ENCODE data around the gene MLANA. TPM values are rescaled to one million over a fixed set of nuclear protein-coding genes. Genes with fewer than 3 reads are reported as not detected.

MLANA gene
- total RNA-seq, 3 donors from 2014 or later, result not detected

DNA sequence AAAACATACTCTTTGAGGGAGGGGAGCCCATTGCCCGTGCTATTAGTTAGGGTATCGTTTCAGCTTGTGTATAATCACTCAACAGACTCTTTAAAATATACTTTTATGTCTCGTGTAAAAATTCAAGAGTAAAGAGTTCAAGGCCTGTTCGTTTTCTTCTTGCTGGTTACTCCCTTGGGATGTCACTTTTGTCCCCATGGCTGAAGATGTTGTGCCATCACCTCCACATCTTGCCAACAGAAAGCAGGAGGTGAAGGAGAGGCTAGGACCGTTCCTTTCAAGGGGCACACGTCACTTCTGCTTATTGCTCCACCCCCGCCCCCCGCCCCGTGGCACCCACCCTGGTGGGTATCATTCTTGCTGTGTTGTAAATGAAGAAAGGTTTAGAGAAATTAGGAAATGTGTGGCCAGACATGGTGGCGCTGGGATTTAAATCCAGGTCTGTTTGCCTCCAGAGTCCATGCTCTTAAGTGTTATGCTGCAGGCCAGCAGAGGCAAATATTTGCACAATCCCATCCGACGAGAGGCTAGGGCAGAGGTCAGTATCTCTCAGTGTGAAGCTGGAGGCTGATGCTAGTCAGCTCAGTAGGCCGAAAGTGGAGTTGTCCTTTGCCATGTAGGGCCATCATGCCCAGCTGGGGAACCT, 3.0 kb downstream of the MLANA start:
- intact Hi-C loops (cut with DNase I; ENCODE audit: low total_unique reads), result no loop called here
- Histone ChIP-seq H3K9me3 (no peaks in the 10 kb centered on the region), H3K27me3 (no peaks in the 10 kb centered on the region), H3K4me3 (no peak overlapping the region), H3K36me3 (no peaks in the 10 kb centered on the region), H3K4me1 (no peaks in the 10 kb centered on the region), H3K27ac (no peak overlapping the region)
- no peak for DNase-seq (ENCODE audit: low spot score in 2 of 2)
- TF ChIP-seq POLR2A (IDR thresholded peaks at IDR 0.05), result no peak
- TF ChIP-seq, protein P1, sequence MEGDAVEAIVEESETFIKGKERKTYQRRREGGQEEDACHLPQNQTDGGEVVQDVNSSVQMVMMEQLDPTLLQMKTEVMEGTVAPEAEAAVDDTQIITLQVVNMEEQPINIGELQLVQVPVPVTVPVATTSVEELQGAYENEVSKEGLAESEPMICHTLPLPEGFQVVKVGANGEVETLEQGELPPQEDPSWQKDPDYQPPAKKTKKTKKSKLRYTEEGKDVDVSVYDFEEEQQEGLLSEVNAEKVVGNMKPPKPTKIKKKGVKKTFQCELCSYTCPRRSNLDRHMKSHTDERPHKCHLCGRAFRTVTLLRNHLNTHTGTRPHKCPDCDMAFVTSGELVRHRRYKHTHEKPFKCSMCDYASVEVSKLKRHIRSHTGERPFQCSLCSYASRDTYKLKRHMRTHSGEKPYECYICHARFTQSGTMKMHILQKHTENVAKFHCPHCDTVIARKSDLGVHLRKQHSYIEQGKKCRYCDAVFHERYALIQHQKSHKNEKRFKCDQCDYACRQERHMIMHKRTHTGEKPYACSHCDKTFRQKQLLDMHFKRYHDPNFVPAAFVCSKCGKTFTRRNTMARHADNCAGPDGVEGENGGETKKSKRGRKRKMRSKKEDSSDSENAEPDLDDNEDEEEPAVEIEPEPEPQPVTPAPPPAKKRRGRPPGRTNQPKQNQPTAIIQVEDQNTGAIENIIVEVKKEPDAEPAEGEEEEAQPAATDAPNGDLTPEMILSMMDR (IDR thresholded peaks at IDR 0.05), result no peak
- TF ChIP-seq POLR2AphosphoS5 (IDR thresholded peaks at IDR 0.05), result no peak

GRCh38 chr9:5894237-5894959, 3.7 kb downstream of the MLANA start:
- TF ChIP-seq POLR2AphosphoS5 (IDR thresholded peaks at IDR 0.05) (no peak), POLR2A (IDR thresholded peaks at IDR 0.05) (no peak)
- TF ChIP-seq, protein P1 (IDR thresholded peaks at IDR 0.05), result no peak
- Histone ChIP-seq H3K4me1 (no peaks in the 10 kb centered on the region), H3K9me3 (no peaks in the 10 kb centered on the region), H3K36me3 (no peaks in the 10 kb centered on the region), H3K4me3 (no peak overlapping the region), H3K27me3 (no peaks in the 10 kb centered on the region), H3K27ac (no peak overlapping the region)
- no peak for DNase-seq (ENCODE audit: low spot score in 2 of 2)
- intact Hi-C loops (cut with DNase I; ENCODE audit: low total_unique reads), result no loop called here

- DNase-seq (ENCODE audit: low spot score in 2 of 2), result no peak
- Histone ChIP-seq H3K9me3 (no peaks in the 10 kb centered on the region), H3K36me3 (no peaks in the 10 kb centered on the region), H3K27ac (no peak overlapping the region), H3K4me1 (no peaks in the 10 kb centered on the region), H3K4me3 (no peak overlapping the region), H3K27me3 (no peaks in the 10 kb centered on the region)
- TF ChIP-seq POLR2AphosphoS5 (IDR thresholded peaks at IDR 0.05) (no peak), POLR2A (IDR thresholded peaks at IDR 0.05) (no peak)
- TF ChIP-seq, protein P1 (IDR thresholded peaks at IDR 0.05), result no peak
- intact Hi-C loops (cut with DNase I; ENCODE audit: low total_unique reads), result no loop called here
These were observed 5.1 kb downstream of the MLANA start for GRCh38 chr9:5895782-5896181.

DNA sequence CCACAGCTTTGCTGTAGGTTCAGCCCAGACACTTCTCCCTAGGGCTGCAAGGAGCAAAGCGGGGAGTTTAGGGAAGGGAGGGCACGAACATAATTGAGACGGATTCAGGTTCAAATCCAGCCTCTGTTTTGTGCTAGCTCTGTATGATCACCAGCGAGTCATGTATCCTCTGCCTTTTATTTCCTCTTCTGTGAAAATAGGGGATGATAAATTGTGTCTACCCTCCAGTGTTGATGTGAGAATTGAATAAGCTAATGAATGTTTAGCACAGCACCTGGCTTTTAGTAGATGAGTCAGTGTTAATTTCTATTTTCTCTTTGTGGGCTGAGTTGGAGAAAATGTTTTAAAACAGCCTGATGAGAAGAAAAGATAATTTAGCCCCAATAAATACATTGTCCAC, 6.2 kb downstream of the MLANA start:
- intact Hi-C loops (cut with DNase I; ENCODE audit: low total_unique reads), result no loop called here
- no peak overlapping the region for H3K27ac ChIP-seq
- DNase-seq (ENCODE audit: low spot score in 2 of 2), result no peak
- H3K27me3 ChIP-seq, result no peaks in the 10 kb centered on the region
- no peaks in the 10 kb centered on the region for H3K9me3 ChIP-seq
- no peak for TF ChIP-seq POLR2AphosphoS5 (IDR thresholded peaks at IDR 0.05)
- TF ChIP-seq, protein P1 (IDR thresholded peaks at IDR 0.05), result no peak
- no peak for TF ChIP-seq POLR2A (IDR thresholded peaks at IDR 0.05)
- no peaks in the 10 kb centered on the region for H3K4me1 ChIP-seq
- no peak overlapping the region for H3K4me3 ChIP-seq
- no peaks in the 10 kb centered on the region for H3K36me3 ChIP-seq

DNA sequence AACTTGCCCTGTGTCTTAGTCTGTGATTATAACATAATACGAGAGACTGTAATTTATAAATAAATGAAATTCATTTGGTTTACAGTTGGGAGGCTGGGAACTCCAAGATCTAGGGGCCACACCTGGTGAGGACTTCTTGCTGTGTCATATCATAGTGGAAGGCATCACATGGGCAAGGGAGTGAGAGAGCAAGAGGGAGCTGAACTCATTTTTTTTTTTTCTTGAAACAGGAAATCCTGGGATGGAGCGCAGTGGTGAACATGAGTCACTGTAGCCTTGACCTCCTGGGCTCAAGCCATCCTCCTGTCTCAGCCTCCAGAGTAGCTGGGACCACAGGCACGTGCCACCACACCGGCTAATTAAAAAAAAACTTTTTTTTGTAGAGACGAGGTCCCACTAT, 7.2 kb downstream of the MLANA start:
- intact Hi-C loops (cut with DNase I; ENCODE audit: low total_unique reads), result no loop called here

More for the DNA sequence above, 7.2 kb downstream of the MLANA start:
- no peaks in the 10 kb centered on the region for H3K27me3 ChIP-seq
- H3K4me3 ChIP-seq, result no peak overlapping the region
- H3K27ac ChIP-seq, result no peak overlapping the region
- no peaks in the 10 kb centered on the region for H3K4me1 ChIP-seq
- no peaks in the 10 kb centered on the region for H3K9me3 ChIP-seq
- H3K36me3 ChIP-seq, result no peaks in the 10 kb centered on the region
- no peak for DNase-seq (ENCODE audit: low spot score in 2 of 2)
- TF ChIP-seq POLR2A (IDR thresholded peaks at IDR 0.05) (no peak), POLR2AphosphoS5 (IDR thresholded peaks at IDR 0.05) (no peak)
- TF ChIP-seq, protein P1 (IDR thresholded peaks at IDR 0.05), result no peak

Measured in breast epithelium (tissue), 4 donors.